RWPE2 (cell line): ENCODE data around the gene ACACB.

Source experiments
- ATAC-seq: fragments of 200-7000 bp; cut with Tn5 transposase; 3 replicates; pipeline ENCODE4 v1.9.1; 2021; ENCODE audit warnings: low read depth
- DNase-seq: peaks from one replicate; pipeline ENCODE4 v3.0.0-alpha.2; 2020; ENCODE audit warnings: low spot score
- H3K27ac ChIP-seq: fragments of 450-650 bp; 2 replicates; pipeline ENCODE4 v1.5.1; 2017; ENCODE audit warnings: mild to moderate bottlenecking; ENCODE audit not compliant: poor library complexity, severe bottlenecking
- H3K27me3 ChIP-seq: fragments of 250-450 bp; sonication (Bioruptor Pico); 2 replicates; pipeline ENCODE4 v1.5.1; 2021; ENCODE audit warnings: mild to moderate bottlenecking, moderate library complexity; ENCODE audit not compliant: insufficient read depth, poor library complexity, severe bottlenecking
- H3K36me3 ChIP-seq: fragments of 250-450 bp; sonication (Bioruptor Pico); 2 replicates; pipeline ENCODE4 v1.5.1; 2020; ENCODE audit warnings: low read depth, mild to moderate bottlenecking, moderate library complexity
- H3K4me1 ChIP-seq: fragments of 250-450 bp; sonication (Bioruptor Pico); 2 replicates; pipeline ENCODE4 v1.5.1; 2021; ENCODE audit warnings: mild to moderate bottlenecking, moderate library complexity; ENCODE audit not compliant: insufficient read depth, poor library complexity, severe bottlenecking
- H3K4me3 ChIP-seq: fragments of 250-450 bp; sonication (Bioruptor Pico); 2 replicates; pipeline ENCODE4 v1.5.1; 2021; ENCODE audit warnings: mild to moderate bottlenecking, moderate library complexity; ENCODE audit not compliant: severe bottlenecking
- H3K9me3 ChIP-seq: fragments of 250-450 bp; sonication (Bioruptor Pico); 2 replicates; pipeline ENCODE4 v1.5.1; 2021; ENCODE audit warnings: mild to moderate bottlenecking, moderate library complexity; ENCODE audit not compliant: severe bottlenecking
- TF ChIP-seq, protein P1 (sequence below): fragments of 450-650 bp; IDR thresholded peaks from one replicate; pipeline ENCODE4 v1.5.1; 2017; ENCODE audit warnings: mild to moderate bottlenecking, moderate library complexity; ENCODE audit not compliant: poor library complexity, severe bottlenecking

The ACACB gene

DNA sequence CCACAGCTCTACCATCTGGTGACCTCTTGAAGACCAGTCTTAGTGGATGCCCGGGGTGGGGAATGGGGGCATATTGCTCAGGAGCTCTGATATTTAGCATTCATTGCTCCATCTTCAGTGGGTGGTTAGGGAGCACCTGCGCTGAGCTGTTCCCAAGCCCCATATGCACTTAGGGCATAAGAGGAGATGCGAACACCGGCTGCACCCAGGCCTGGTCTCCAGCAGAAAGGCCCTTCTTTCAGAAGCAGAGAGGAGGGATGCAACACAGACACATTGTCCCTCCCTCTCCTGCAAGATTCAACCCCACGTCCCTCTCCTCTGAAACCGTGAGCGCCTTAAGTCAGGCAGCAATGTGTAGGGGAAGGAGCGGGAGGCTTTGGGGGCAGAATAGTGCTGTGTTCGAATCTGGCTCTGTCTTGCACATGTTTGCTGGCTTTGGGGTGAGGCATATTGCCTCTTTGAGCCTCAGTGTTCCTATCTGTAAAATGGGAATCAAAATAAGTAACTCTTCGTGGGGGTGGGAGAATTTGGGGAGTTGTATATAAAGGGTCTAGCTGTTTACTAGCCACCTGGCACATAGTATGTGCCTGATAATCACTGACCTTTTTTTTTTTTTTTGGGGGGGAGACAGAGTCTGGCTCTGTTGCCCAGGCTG is 105.0 kb downstream of the ACACB start:
- Histone ChIP-seq H3K4me1 (no peaks in the 10 kb centered on the region), H3K4me3 (no peak overlapping the region), H3K36me3 (peaks cover 10% of the 10 kb centered on the region), H3K9me3 (no peaks in the 10 kb centered on the region), H3K27ac (no peak overlapping the region), H3K27me3 (no peaks in the 10 kb centered on the region)
- DNase-seq, result no peak
- TF ChIP-seq, protein P1, sequence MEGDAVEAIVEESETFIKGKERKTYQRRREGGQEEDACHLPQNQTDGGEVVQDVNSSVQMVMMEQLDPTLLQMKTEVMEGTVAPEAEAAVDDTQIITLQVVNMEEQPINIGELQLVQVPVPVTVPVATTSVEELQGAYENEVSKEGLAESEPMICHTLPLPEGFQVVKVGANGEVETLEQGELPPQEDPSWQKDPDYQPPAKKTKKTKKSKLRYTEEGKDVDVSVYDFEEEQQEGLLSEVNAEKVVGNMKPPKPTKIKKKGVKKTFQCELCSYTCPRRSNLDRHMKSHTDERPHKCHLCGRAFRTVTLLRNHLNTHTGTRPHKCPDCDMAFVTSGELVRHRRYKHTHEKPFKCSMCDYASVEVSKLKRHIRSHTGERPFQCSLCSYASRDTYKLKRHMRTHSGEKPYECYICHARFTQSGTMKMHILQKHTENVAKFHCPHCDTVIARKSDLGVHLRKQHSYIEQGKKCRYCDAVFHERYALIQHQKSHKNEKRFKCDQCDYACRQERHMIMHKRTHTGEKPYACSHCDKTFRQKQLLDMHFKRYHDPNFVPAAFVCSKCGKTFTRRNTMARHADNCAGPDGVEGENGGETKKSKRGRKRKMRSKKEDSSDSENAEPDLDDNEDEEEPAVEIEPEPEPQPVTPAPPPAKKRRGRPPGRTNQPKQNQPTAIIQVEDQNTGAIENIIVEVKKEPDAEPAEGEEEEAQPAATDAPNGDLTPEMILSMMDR, result no peak
- no peak for ATAC-seq

DNA sequence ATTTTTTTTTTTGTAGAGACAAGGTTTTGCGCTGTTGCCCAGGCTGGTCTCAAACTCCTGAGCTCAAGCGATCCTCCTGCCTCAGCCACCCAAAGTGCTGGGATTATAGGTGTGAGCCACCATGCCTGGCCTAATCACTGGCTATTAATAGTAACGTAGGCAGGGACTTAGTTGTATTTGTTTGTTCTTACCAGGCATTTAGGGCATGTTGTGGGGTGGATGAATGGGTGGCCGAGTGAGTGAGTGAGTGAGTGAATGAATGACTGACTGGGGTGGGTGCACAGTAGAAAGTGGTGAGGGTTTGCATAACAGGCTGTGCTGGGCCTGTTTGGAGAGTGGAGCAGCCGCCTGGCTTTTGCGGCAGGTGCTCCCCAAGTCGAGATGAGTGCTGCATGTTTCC is 105.7 kb downstream of the ACACB start:
- Histone ChIP-seq H3K27ac (no peak overlapping the region), H3K4me3 (no peak overlapping the region), H3K4me1 (no peaks in the 10 kb centered on the region), H3K36me3 (peaks cover 10% of the 10 kb centered on the region), H3K27me3 (no peaks in the 10 kb centered on the region), H3K9me3 (no peaks in the 10 kb centered on the region)
- DNase-seq, result no peak
- no peak for ATAC-seq
- TF ChIP-seq, protein P1, result no peak

DNA sequence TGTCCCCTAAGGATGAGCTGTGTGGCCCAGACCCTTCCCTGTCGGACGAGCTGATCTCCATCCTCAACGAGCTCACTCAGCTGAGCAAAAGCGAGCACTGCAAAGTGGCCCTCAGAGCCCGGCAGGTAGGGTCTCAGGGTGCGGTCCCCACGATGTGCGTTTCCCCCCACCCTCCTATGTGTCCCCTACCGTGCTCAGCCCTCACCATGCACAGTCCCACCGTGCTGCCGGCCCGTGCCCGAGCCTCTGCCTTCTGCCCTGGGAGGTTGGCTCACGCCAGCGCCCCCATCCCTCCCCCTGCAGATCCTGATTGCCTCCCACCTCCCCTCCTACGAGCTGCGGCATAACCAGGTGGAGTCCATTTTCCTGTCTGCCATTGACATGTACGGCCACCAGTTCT is 106.1 kb downstream of the ACACB start:
- H3K9me3 ChIP-seq, result no peaks in the 10 kb centered on the region
- no peak overlapping the region for H3K4me3 ChIP-seq
- DNase-seq (no peak), ATAC-seq (no peak)
- H3K36me3 ChIP-seq, result peaks cover 10% of the 10 kb centered on the region
- no peak overlapping the region for H3K27ac ChIP-seq
- TF ChIP-seq, protein P1, result no peak
- H3K4me1 ChIP-seq, result no peaks in the 10 kb centered on the region
- no peaks in the 10 kb centered on the region for H3K27me3 ChIP-seq

DNA sequence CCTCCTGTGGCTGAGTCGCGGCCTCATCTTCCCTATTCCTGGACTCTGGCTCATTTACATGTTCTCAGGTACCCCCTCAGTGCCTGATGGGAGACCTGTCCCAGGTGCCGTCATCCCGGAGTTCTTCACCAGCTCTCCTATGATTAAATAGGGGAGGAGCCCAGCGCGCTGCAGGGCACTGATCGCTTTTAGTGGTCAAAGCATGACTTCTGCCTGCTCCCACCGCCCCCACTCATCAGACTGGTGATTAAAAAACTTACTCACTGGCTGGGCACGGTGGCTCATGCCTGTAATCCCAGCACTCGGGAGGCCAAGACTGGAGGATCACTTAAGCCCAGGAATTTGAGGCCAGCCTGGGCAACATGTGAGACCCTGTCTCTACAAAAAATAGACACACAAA is 106.8 kb downstream of the ACACB start:
- DNase-seq, result no peak
- H3K36me3 ChIP-seq, result peaks cover 10% of the 10 kb centered on the region

DNA sequence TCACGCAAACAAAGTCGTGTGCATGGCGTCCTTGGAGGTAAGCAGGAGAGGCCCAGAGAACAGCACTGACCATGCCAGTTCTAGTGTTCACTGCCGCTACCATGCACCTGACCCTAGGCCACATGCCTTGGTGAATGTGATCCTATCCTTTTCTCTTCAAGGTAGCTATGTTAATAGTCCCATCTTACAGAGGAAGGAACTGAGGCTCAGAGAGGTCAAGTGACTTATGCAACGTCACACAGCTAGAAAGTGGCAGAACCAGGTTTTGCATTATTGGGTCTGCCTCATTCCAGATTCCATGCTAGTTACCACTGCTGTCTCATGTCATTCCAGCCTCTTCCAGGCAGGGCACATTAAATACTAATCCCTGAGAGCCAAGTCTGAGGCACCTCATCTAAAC is 107.5 kb downstream of the ACACB start:
- H3K27ac ChIP-seq, result no peak overlapping the region
- H3K4me1 ChIP-seq, result no peaks in the 10 kb centered on the region
- H3K9me3 ChIP-seq, result no peaks in the 10 kb centered on the region
- TF ChIP-seq, protein P1, result no peak
- H3K36me3 ChIP-seq, result peaks cover 10% of the 10 kb centered on the region; the same call in 1 of the 2 replicates
- H3K27me3 ChIP-seq, result no peaks in the 10 kb centered on the region
- DNase-seq (no peak), ATAC-seq (no peak)
- H3K4me3 ChIP-seq, result no peak overlapping the region

More for the DNA sequence above, 106.8 kb downstream of the ACACB start:
- no peak for ATAC-seq
- Histone ChIP-seq H3K27me3 (no peaks in the 10 kb centered on the region), H3K9me3 (no peaks in the 10 kb centered on the region), H3K27ac (no peak overlapping the region), H3K4me1 (no peaks in the 10 kb centered on the region), H3K4me3 (no peak overlapping the region)
- TF ChIP-seq, protein P1, result no peak
